ENCODE data around the gene RPA1.

The RPA1 gene

GRCh38 chr17:1943436-1943831 lies 113.6 kb downstream of the RPA1 start:
- DNase-seq, result no peak

DNA sequence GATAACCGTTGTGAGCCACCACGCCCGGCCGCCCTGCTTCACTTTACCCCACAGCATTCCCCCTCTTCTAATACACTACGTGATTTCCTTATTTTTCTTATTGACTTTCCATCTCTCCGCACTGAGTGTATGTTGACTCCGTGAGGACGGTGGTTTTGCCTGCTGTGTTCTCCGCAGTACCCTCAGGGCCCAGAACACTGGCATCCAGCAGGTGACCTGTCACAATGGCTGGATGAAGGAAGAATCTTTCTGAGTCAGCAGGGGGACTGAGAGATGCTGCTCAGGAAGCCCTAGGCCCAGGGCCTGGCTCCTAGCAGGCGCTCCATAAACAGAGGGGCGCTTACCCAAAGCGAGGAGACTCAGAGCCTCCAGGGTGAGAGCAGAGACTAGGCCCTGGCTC lies 115.8 kb downstream of the RPA1 start:
- DNase-seq, result no peak

DNA sequence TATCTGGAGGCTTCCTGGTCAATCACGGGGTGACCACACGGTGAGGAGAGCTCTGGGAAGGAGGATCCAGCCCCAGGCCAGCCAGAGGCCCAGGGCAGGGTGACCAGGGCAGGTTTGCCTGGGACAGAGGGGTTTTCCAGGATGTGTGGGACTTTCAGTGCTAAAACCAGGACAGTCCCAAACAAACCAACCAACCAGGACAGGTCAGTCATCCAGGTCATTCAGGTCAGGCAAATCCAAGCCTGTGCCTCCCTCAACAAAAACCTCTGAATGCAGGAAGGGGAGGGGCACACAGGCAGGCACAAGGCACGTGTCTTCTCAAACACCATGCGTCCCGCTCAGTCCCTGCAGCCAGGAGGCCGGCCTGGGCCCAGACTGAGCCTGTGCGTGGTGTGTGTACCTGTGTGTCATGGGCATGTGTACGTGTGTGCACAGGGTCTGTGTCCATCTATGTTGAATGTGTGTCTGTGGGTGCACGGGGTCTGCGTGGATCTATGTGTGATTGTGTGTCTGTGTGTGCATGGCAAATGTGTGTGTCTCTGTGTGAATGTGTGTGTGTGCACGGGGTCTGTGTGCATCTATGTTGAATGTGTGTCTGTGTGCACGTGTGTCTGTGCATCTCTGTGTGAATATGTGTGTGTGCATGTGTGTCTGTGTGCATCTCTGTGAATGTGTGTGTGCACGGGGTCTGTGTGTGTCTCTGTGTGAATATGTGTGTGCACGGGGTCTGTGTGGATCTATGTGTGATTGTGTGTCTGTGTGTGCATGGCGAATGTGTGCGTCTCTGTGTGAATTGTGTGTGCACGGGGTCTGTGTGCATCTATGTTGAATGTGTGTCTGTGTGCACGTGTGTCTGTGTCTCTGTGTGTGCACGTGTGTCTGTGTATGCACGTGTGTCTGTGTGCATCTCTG lies 116.5 kb downstream of the RPA1 start:
- DNase-seq, result no peak

- no peak for DNase-seq
Measured at GRCh38 chr17:1947229-1947742, 117.5 kb downstream of the RPA1 start.

- no peak for DNase-seq
Measured at GRCh38 chr17:1947743-1948516, 118.1 kb downstream of the RPA1 start.

- no peak for DNase-seq
Measured at GRCh38 chr17:1948517-1948825, 118.7 kb downstream of the RPA1 start.
